CD4-positive, CD25-positive, alpha-beta regulatory T cell (primary cell): ENCODE data around the gene SEC14L1. TPM values are rescaled to one million over a fixed set of nuclear protein-coding genes. Genes with fewer than 3 reads are reported as not detected.
"Not testable (repeated sequence)": the region's sequence is repeated elsewhere in the genome, so short reads cannot be mapped to it uniquely, and the experiment has no call there.

ENCODE experiments used
- ATAC-seq, 2 donors: fragments of 150-1000 bp; cut with Tn5 transposase; one replicate each; pipeline ENCODE4 v1.10.0; 2021; ENCODE audit warnings: low read depth in 2 of 2, moderate number of reproducible peaks in 2 of 2, moderate library complexity in 1 of 2
- DNase-seq, 3 donors: peaks; one replicate each; pipeline versions ENCODE4 v3.0.0 to v3.0.0-alpha.2; 2012 to 2022; ENCODE audit warnings: mixed read lengths in 1 of 3
- H3K27ac ChIP-seq: one replicate; pipeline ENCODE4 v1.7.0; 2013; ENCODE audit warnings: mild to moderate bottlenecking, low read length; ENCODE audit not compliant: insufficient read depth, poor library complexity, severe bottlenecking
- H3K27me3 ChIP-seq: one replicate; pipeline ENCODE4 v1.7.0; 2013; ENCODE audit warnings: low read length; ENCODE audit not compliant: control insufficient read depth, insufficient read depth
- H3K36me3 ChIP-seq: one replicate; pipeline ENCODE4 v1.7.0; 2013; ENCODE audit warnings: mild to moderate bottlenecking, low read length, moderate library complexity; ENCODE audit not compliant: control insufficient read depth, insufficient read depth
- H3K4me1 ChIP-seq: 2 replicates; pipeline ENCODE4 v1.7.0; 2013; ENCODE audit warnings: mild to moderate bottlenecking, low read length; ENCODE audit not compliant: insufficient read depth, control insufficient read depth, poor library complexity, severe bottlenecking
- H3K4me3 ChIP-seq: one replicate; pipeline ENCODE4 v1.7.0; 2013; ENCODE audit warnings: low read depth, mild to moderate bottlenecking, low read length, moderate library complexity
- H3K9me3 ChIP-seq, 2 experiments: 1 replicate in 1 of 2; 2 replicates in 1 of 2; pipeline ENCODE4 v1.7.0; 2013; ENCODE audit warnings: low read length in 2 of 2, mild to moderate bottlenecking in 1 of 2, moderate library complexity in 1 of 2; ENCODE audit not compliant: control insufficient read depth in 2 of 2
- H3K27ac Mint-ChIP-seq, 3 donors: one replicate each; pipeline ENCODE4 v1.8.0; 2020 to 2022; ENCODE audit warnings: mild to moderate bottlenecking in 3 of 3, mixed read lengths in 3 of 3, moderate library complexity in 2 of 3
- H3K27me3 Mint-ChIP-seq: one replicate; pipeline ENCODE4 v1.8.0; 2022; ENCODE audit warnings: mild to moderate bottlenecking, mixed read lengths
- H3K36me3 Mint-ChIP-seq: one replicate; pipeline ENCODE4 v1.8.0; 2020; ENCODE audit warnings: mixed read lengths
- H3K4me1 Mint-ChIP-seq, 4 donors: one replicate each; pipeline ENCODE4 v1.8.0; 2020 to 2022; ENCODE audit warnings: mixed read lengths in 4 of 4, mild to moderate bottlenecking in 1 of 4
- H3K4me3 Mint-ChIP-seq, 4 donors: one replicate each; pipeline ENCODE4 v1.8.0; 2020 to 2022; ENCODE audit warnings: mild to moderate bottlenecking in 4 of 4, mixed read lengths in 4 of 4, moderate library complexity in 3 of 4
- H3K9me3 Mint-ChIP-seq, 7 donors: one replicate each; pipeline ENCODE4 v1.8.0; 2020 to 2022; ENCODE audit warnings: mixed read lengths in 7 of 7, mild to moderate bottlenecking in 3 of 7, moderate library complexity in 2 of 7
- polyA plus RNA-seq, 4 donors: library from polyadenylated mRNA; unstranded; fragments of 300-500 nt; fragmentation: Illumina TruSeq; gene quantifications; one replicate each; pipeline ENCODE4 v1.2.3, GENCODE V29; 2021
- total RNA-seq: library from RNA; stranded (reverse); gene quantifications from one replicate; pipeline ENCODE4 v1.2.3, GENCODE V29; 2022

SEC14L1 gene
- total and polyA plus RNA-seq, 5 donors from 2014 or later: 13.2 to 143 (median 20.5) TPM

- Mint-ChIP-seq H3K27ac (peak overlapping the region in 1 of 3 donors; percentile 87), H3K27me3 (peaks cover 4% of the 10 kb centered on the region), H3K36me3 (peaks cover 6% of the 10 kb centered on the region), H3K9me3 (peaks cover 0 to 16% (median 8%) of the 10 kb centered on the region in 7 donors), H3K4me1 (peaks cover 7 to 38% (median 23%) of the 10 kb centered on the region in 4 donors), H3K4me3 (peak overlapping the region in 2 of 4 donors; percentile 50 to 52)
- peaks cover 31% of the 10 kb centered on the region for H3K4me1 ChIP-seq
- H3K4me3 ChIP-seq: no peak overlapping the region
- H3K27ac ChIP-seq: no peak overlapping the region
- ATAC-seq: no peak
- H3K36me3 ChIP-seq: no peaks in the 10 kb centered on the region
- no peak for DNase-seq
- H3K9me3 ChIP-seq: peaks cover 6 to 10% of the 10 kb centered on the region in 2 experiments
- no peaks in the 10 kb centered on the region for H3K27me3 ChIP-seq
Measured at GRCh38 chr17:77137111-77137510, 3.7 kb upstream of the SEC14L1 start.

DNA sequence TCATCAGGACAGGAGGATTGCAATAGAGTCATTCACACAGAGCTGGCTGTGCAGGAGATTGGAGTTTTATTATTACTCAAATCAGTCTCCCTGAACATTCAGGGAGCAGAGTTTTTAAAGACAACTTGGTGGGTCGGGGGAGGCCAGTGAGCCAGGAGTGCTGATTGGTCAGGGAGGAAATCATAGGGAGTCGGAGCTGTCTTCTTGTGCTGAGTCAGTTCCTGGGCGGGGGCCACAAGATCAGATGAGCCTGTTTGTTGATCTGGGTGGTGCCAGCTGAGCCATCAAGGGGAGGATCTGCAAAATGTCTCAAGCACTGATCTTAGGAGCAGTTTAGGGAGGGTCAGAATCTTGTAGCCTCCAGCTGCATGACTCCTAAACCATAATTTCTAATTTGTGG is 2.9 kb upstream of the SEC14L1 start:
- H3K27ac ChIP-seq, H3K36me3 ChIP-seq, H3K27me3 ChIP-seq, H3K27me3 Mint-ChIP-seq, H3K9me3 ChIP-seq, ATAC-seq, H3K4me3 ChIP-seq: not testable (repeated sequence)
- Mint-ChIP-seq H3K4me1 (peaks cover 13 to 46% (median 30%) of the 10 kb centered on the region in 4 donors), H3K27ac (peak overlapping the region; percentile 72 to 87 (median 85)), H3K9me3 (peaks cover 0 to 16% (median 8%) of the 10 kb centered on the region in 7 donors), H3K36me3 (peaks cover 10% of the 10 kb centered on the region), H3K4me3 (peak overlapping the region; percentile 62 to 86 (median 76))
- peak in 2 of 3 donors; percentile 21 to 90 for DNase-seq
- H3K4me1 ChIP-seq: peaks cover 38% of the 10 kb centered on the region

DNA sequence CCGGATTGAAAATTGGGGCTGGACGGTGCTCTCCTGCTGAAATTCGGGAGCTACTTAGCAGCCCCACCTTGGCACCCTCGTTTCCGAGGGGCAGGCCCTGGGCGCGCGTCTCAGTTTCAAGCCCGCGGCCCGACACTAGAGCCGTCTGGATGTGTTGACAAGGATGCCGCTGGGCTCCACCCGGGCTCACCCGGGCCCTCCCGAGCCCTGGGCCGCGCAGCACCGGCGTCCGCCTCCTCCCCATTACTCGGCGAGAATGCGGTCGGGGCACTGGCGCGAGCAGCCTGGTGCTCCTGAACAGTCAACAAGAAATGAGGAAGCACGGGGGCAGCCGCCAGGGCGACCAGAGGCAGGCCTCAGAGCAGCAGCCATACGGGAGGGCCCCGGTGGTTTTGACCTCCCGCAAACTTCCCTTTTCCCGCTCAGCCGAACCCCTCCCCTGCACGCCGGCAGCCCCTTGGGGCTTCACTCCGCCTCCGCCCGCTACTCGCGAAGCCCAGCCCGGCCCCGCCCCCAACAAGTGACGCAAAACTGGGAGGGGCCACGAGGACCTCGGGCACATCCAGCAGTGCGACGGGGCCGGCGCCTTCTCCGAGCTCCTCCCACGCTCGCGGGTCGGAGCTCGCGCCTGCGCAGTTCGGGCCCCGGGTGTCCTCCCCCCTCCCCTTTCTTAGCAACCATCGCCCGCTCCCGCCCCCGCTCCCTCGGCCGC is 447 bp upstream of the SEC14L1 start:
- peak overlapping the region; percentile 70 for H3K4me3 ChIP-seq
- H3K27me3 ChIP-seq: no peaks in the 10 kb centered on the region
- peaks cover 6 to 10% of the 10 kb centered on the region in 2 experiments for H3K9me3 ChIP-seq
- ATAC-seq: peak; percentile 90 to 91
- H3K4me1 Mint-ChIP-seq: peaks cover 28 to 70% (median 46%) of the 10 kb centered on the region in 4 donors
- peak; percentile 98 to 100 (median 99) for DNase-seq
- peak overlapping the region; percentile 86 to 94 (median 93) for H3K27ac Mint-ChIP-seq
- H3K36me3 Mint-ChIP-seq: peaks cover 14% of the 10 kb centered on the region
- H3K27ac ChIP-seq: peak overlapping the region; percentile 94
- peaks cover 4% of the 10 kb centered on the region for H3K27me3 Mint-ChIP-seq
- peaks cover 0 to 16% (median 8%) of the 10 kb centered on the region in 7 donors for H3K9me3 Mint-ChIP-seq
- peaks cover 22% of the 10 kb centered on the region for H3K36me3 ChIP-seq
- peak overlapping the region; percentile 86 to 95 (median 88) for H3K4me3 Mint-ChIP-seq
- peaks cover 50% of the 10 kb centered on the region for H3K4me1 ChIP-seq

- Histone ChIP-seq H3K27ac (peak overlapping the region; percentile 94), H3K9me3 (peaks cover 6 to 9% of the 10 kb centered on the region in 2 experiments), H3K27me3 (no peaks in the 10 kb centered on the region), H3K4me1 (peaks cover 65% of the 10 kb centered on the region), H3K4me3 (peak overlapping the region; percentile 90), H3K36me3 (peaks cover 31% of the 10 kb centered on the region)
- DNase-seq (no peak), ATAC-seq (no peak)
- peaks cover 34 to 80% (median 53%) of the 10 kb centered on the region in 4 donors for H3K4me1 Mint-ChIP-seq
- peak overlapping the region; percentile 91 to 99 (median 96) for H3K4me3 Mint-ChIP-seq
- H3K27me3 Mint-ChIP-seq: peaks cover 4% of the 10 kb centered on the region
- peaks cover 20% of the 10 kb centered on the region for H3K36me3 Mint-ChIP-seq
- peaks cover 0 to 12% (median 6%) of the 10 kb centered on the region in 7 donors for H3K9me3 Mint-ChIP-seq
- peak overlapping the region; percentile 80 to 95 (median 87) for H3K27ac Mint-ChIP-seq
Measured at GRCh38 chr17:77141846-77142449, 1.2 kb downstream of the SEC14L1 start.

DNA sequence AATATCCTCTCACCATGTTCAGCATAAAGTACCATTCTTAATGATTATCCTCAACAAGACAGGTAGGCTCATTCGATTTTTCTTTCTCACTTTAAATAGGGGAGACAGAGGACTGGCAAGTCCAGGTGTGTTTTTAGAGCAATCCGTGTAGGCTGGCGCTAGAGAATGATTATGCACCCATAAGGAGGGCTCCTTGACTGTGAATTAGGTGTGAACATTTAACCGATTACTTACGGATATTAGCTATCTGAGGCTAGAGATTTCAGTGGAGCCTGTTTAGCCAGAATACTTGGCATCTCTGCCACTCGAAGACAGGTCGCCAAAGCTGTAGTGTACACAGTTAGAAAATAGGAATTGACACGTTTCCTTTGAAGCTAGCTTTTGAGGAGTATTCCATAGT is 1.9 kb downstream of the SEC14L1 start:
- DNase-seq (no peak), ATAC-seq (no peak)
- Mint-ChIP-seq H3K4me1 (peaks cover 40 to 81% (median 59%) of the 10 kb centered on the region in 4 donors), H3K36me3 (peaks cover 26% of the 10 kb centered on the region), H3K27ac (peak overlapping the region; percentile 23 to 87 (median 80)), H3K27me3 (peaks cover 4% of the 10 kb centered on the region), H3K4me3 (peak overlapping the region; percentile 3 to 96 (median 93)), H3K9me3 (peaks cover 0 to 6% (median 5%) of the 10 kb centered on the region in 7 donors)
- peaks cover 39% of the 10 kb centered on the region for H3K36me3 ChIP-seq
- peak overlapping the region; percentile 18 for H3K27ac ChIP-seq
- H3K27me3 ChIP-seq: no peaks in the 10 kb centered on the region
- H3K4me3 ChIP-seq: peak overlapping the region; percentile 60
- peaks cover 73% of the 10 kb centered on the region for H3K4me1 ChIP-seq
- peaks cover under 1 to 2% of the 10 kb centered on the region in 2 experiments for H3K9me3 ChIP-seq

DNA sequence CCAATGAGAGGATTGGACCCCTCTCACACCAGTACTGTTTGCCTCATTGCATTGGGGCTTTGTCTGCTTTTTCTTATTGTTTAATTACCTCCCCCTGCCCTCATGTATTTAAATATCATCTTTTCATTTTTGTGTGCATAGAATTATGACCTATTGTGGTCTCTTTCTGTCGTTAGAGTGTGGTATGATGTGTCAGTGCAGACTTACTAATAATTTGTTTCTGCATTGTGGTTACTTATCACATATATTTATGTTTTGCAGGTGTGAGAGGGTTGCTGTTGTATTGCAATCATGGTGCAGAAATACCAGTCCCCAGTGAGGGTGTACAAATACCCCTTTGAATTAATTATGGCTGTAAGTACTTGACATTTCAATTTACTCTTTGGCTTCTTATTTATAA is 2.5 kb downstream of the SEC14L1 start:
- Mint-ChIP-seq H3K27me3 (peaks cover 4% of the 10 kb centered on the region), H3K9me3 (peaks cover 0 to 3% (median 1%) of the 10 kb centered on the region in 7 donors), H3K36me3 (peaks cover 27% of the 10 kb centered on the region), H3K4me1 (peaks cover 37 to 79% (median 56%) of the 10 kb centered on the region in 4 donors), H3K4me3 (peak overlapping the region; percentile 67 to 96 (median 92)), H3K27ac (peak overlapping the region in 2 of 3 donors; percentile 23 to 52)
- ATAC-seq (no peak), DNase-seq (no peak)
- Histone ChIP-seq H3K4me3 (peak overlapping the region; percentile 60), H3K36me3 (peaks cover 45% of the 10 kb centered on the region), H3K9me3 (no peaks in the 10 kb centered on the region), H3K27me3 (no peaks in the 10 kb centered on the region), H3K4me1 (peaks cover 67% of the 10 kb centered on the region), H3K27ac (peak overlapping the region; percentile 18)

DNA sequence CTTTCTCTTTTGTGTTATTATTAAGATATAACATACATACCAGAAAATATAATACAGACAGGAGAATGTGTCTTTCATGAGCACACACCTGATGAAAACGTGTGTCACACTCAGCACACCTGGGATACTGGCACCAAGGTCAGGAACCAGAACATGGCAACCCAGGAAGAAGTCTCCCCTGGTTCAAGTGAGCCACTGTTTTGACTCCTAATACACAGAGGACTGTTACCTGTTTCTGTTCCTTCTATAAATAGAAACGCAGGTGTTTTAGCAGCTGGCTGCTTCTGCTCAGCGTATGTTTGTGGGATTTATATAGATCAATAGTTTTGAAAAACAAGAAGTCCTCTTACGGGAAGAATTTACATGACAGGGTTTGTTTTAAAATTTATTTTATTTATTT is 3.5 kb downstream of the SEC14L1 start:
- H3K27me3 ChIP-seq: no peaks in the 10 kb centered on the region
- peak overlapping the region; percentile 50 for H3K27ac ChIP-seq
- peaks cover 37% of the 10 kb centered on the region for H3K36me3 Mint-ChIP-seq
- ATAC-seq (no peak), DNase-seq (no peak)
- peaks cover 0 to 3% (median 0%) of the 10 kb centered on the region in 7 donors for H3K9me3 Mint-ChIP-seq
- peak overlapping the region in 3 of 4 donors; percentile 33 to 96 (median 95) for H3K4me3 Mint-ChIP-seq
- peaks cover 54% of the 10 kb centered on the region for H3K36me3 ChIP-seq
- peak overlapping the region in 2 of 3 donors; percentile 52 to 69 for H3K27ac Mint-ChIP-seq
- H3K4me3 ChIP-seq: peak overlapping the region; percentile 26
- H3K4me1 Mint-ChIP-seq: peaks cover 43 to 83% (median 57%) of the 10 kb centered on the region in 4 donors
- peaks cover 4% of the 10 kb centered on the region for H3K27me3 Mint-ChIP-seq
- peaks cover 62% of the 10 kb centered on the region for H3K4me1 ChIP-seq
- no peaks in the 10 kb centered on the region for H3K9me3 ChIP-seq
